M059J (cell line): ENCODE data around the gene GPR137. TPM values are rescaled to one million over a fixed set of nuclear protein-coding genes. Genes with fewer than 3 reads are reported as not detected.

Experiments used
- DNase-seq: peaks from one replicate; pipeline ENCODE4 v3.0.0-alpha.2; 2012; ENCODE audit warnings: low read depth
- total RNA-seq: library from RNA; depleted of rRNA; stranded (reverse); fragments of >200 nt; shearing (Covaris generic); gene quantifications from 2 replicates; pipeline ENCODE4 v1.2.3, GENCODE V29; 2014

GPR137 gene
- total RNA-seq, 1 experiment from 2014 or later, result 39.5 TPM

DNA sequence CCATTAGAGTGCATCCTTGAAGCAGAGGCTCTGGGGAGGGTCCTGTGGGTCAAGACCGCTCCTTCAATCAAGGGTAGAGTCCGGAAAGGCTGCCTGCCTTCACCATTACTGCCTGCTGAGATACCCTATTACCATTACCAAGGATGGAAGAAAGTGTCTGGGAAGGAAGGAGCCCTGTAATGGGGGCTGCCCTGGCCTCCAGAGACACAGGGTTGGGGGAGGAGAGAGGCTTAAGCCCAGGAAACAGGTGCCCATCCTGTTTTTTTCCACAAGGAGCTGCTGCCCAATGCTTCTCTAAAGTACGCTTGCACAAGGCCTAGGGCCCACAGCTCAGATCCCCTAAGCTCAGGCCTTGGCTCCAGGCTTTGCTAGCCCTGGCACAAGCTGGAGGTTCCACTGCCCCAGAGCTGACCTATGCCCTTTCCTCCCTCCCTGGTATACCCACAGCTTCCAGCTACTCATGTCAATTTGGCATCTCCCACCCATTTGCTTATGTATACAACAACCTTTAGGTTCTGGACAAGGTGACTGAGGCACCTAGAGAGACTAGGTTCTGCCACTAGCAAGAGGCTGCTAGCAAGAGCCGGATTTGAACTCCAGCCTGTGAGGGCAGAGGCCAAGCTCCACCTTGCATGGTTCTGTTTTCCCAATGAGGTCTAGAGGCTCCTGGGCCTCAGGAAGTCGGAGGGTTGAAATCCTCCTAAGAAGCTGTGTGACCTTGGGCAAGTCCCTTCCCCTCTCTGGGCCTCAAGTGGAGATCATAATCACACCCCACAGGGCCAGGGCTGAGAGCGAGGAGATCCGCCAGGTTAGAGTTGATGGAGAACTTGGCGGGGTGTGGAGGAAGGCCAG, 35.9 kb upstream of the GPR137 start:
- no peak for DNase-seq

DNA sequence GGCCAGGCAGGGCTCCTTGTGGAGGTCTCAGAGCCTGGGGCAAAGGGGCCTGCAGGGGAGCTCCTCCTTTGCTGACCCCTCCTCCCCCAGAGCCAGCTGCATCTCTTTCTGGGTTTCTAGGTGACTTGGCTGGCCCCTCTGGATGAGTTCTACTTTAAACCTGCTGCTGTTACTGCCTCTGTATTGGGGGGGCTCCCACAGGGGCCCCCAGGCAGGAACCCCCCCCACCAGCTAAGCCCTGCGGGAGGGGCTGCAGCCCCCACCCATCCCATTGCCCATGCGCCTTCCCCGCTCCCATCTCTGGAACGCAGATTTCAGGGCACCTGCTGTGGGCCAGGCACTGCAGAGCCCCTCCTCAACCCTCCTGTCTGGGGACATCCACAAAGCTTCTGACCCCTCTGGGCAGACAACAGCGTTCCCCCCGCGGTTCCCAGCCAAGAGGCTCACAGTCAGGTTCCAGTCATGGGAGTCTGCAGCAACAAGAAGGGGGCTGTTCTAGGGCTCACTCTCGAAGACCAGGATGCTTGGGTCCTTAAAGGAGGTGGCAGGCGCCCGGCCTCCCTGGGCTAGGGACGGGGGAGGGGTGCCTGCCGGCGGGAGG, 35.1 kb upstream of the GPR137 start:
- peak; percentile 40 for DNase-seq

- DNase-seq, result no peak
Measured at GRCh38 chr11:64251016-64251752, 34.5 kb upstream of the GPR137 start, which contains the start of gene PLCB3. PLCB3 (plus strand) TSS chr11:64251530; CDS start chr11:64251650, 120 bp downstream.

- DNase-seq, result no peak
Measured at GRCh38 chr11:64251753-64252002, 34.0 kb upstream of the GPR137 start.

- DNase-seq, result peak; percentile 58
Measured at GRCh38 chr11:64252003-64252872, 33.4 kb upstream of the GPR137 start.

DNA sequence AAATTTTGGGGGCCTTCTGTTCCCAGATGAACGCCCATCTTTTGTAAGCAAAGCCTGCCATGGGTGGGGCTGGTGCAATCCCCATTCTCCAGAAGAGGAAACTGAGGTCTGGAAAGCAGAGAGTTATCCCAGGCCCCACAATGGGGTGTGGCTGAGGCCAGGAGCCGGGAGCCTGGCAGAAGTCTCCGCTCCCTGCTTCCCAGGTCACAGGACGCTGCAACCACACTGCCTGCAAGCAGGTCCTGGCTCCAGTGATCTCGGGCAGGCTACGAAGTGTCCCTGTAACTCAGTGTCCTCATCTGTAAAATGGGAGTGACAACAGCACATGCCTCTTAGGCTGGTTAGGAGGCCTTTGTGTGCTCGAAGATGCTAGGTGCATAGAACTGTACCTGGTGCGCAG, 32.6 kb upstream of the GPR137 start:
- DNase-seq, result no peak

GRCh38 chr11:64253481-64253880, 32.2 kb upstream of the GPR137 start:
- peak; percentile 59 for DNase-seq

- no peak for DNase-seq
Measured at GRCh38 chr11:64254326-64254725, 31.3 kb upstream of the GPR137 start.

DNA sequence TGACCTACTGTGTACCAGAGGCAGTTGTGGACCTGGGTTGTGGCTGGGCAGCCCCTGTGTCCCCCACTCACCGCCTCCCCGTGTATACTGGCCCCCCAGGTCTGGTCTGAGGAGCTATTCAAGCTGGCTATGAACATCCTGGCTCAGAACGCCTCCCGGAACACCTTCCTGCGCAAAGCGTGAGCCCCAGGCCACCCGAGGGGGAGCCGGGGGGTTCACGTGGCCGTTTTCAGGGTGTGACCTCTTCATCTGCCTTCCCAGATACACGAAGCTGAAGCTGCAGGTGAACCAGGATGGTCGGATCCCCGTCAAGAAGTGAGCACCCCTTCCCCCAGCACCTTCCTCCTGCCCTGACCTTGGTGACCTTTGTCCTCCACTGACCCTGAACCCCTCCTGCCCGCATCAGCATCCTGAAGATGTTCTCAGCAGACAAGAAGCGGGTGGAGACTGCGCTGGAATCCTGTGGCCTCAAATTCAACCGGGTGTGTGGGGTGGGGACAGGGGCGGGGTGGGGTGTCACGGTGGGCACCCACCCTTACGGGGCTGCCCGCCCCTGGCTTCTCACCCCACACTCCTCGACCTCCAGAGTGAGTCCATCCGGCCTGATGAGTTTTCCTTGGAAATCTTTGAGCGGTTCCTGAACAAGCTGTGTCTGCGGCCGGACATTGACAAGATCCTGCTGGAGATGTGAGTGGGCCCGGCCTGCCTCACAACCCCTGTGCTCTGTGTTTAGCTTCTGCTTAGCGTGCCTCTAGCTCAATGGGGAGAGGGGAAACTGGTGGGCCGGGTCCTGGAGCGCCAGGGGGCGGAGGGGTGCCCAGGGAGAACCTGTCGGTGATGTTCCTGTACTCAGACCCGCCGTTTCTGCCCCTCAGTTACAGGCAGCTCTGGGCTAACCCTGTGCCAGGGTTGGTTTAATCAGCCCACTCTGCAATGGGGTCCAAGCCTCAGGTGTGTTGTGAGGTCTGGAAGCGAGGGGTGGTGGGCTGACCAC, 30.2 kb upstream of the GPR137 start:
- DNase-seq, result no peak

GRCh38 chr11:64256300-64256699, 29.3 kb upstream of the GPR137 start:
- DNase-seq, result no peak

GRCh38 chr11:64258356-64258755, 27.3 kb upstream of the GPR137 start:
- DNase-seq, result no peak

- no peak for DNase-seq
Measured at GRCh38 chr11:64258946-64259532, 26.6 kb upstream of the GPR137 start.

DNA sequence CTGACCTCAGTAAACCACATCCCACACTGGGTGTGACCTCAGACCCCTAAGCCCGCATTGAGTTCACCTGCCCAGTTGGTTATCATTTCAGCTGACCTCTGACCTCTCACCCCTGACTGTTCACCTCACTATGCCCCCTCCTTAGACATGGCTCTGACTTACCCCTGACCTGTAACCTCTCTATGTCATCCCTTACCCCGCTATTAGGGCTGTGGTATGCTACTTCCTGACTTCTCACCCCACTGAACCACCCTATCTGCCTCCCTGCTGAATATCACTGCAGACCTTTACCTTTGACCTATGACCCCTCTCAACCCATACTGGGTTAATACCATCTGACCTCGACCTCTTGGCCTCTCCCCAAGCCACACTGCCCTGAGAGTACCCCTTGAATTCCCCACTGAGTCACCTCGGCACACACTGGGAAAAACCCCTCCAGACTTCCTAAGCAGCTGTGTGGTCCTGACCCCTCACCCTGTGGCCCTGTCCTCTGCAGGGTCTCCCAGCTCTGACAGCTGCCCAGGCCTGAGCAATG, 26.0 kb upstream of the GPR137 start:
- DNase-seq, result no peak

- DNase-seq, result no peak
Measured at GRCh38 chr11:64260147-64260708, 25.4 kb upstream of the GPR137 start.

- no peak for DNase-seq
Measured at GRCh38 chr11:64261556-64262080, 24.0 kb upstream of the GPR137 start.

DNA sequence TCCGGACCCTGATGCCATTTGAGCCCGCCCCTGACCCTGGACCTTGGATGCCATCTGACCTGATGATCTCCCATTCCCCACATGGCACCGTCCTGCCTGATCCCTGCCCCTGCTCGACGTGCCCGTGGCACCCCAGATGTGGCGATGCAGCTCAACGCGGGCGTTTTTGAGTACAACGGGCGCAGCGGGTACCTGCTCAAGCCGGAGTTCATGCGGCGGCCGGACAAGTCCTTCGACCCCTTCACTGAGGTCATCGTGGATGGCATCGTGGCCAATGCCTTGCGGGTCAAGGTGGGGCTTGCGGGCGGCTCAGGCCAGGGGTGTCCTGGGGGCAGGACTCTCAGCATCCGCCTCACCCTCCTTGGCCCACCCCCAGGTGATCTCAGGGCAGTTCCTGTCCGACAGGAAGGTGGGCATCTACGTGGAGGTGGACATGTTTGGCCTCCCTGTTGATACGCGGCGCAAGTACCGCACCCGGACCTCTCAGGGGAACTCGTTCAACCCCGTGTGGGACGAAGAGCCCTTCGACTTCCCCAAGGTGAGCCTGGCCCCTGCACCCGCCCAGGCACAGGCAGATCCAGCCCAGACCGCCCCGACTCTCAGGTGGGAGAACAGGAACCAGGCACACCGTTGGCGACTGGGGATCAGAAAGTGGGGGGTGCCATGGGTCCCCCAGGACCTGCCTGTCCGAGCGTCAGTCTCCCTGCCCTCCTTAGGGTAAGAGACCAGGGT, 23.2 kb upstream of the GPR137 start:
- DNase-seq, result no peak

DNA sequence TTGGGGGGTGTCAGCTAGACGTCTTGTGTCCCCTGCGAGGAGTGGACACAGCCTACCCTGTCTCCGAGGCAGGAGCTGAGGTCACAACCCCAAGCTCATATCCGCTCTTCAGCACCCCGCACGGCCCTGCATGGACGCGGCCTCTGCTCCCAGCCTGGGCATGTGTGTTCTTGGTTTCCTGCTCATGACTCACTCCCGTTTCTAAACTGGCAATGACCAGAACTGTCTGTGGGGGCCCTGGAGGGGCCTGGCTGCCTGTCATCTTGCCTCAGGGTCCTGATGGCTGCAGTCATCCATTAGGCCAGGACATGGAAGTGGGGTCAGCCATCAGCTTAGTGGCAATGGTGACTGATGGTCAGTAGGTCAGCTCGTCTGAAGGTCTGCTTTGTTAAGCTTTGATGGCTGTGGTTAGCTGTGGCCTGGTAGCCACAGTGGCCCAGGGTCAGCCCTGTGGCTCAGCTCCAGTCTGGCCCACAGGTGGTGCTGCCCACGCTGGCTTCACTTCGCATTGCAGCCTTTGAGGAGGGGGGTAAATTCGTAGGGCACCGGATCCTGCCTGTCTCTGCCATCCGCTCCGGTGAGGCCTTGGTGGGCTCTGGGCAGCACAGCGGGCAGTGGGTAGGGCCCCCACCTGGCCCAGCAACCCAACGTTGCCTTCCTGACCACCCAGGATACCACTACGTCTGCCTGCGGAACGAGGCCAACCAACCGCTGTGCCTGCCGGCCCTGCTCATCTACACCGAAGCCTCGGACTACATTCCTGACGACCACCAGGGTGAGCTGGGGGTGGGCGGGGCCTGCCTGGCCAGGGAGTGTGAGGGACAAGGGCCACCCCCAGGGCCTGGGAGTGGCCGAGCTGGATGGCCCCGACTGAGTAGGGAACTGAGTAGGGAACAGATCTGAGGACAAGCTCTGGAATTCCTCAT, 22.4 kb upstream of the GPR137 start:
- peak; percentile 87 for DNase-seq

- DNase-seq, result no peak
Measured at GRCh38 chr11:64263947-64264317, 21.7 kb upstream of the GPR137 start.
